NCI-H1417 treated with DMSO at 0.1 percent for 48 hours (cell line): ENCODE measurements around the gene IRX6.

Experiments
- DNase-seq: peaks from one replicate; lab custom pipeline; 2025; lab: John Stamatoyannopoulos, UW

IRX6 gene

DNA sequence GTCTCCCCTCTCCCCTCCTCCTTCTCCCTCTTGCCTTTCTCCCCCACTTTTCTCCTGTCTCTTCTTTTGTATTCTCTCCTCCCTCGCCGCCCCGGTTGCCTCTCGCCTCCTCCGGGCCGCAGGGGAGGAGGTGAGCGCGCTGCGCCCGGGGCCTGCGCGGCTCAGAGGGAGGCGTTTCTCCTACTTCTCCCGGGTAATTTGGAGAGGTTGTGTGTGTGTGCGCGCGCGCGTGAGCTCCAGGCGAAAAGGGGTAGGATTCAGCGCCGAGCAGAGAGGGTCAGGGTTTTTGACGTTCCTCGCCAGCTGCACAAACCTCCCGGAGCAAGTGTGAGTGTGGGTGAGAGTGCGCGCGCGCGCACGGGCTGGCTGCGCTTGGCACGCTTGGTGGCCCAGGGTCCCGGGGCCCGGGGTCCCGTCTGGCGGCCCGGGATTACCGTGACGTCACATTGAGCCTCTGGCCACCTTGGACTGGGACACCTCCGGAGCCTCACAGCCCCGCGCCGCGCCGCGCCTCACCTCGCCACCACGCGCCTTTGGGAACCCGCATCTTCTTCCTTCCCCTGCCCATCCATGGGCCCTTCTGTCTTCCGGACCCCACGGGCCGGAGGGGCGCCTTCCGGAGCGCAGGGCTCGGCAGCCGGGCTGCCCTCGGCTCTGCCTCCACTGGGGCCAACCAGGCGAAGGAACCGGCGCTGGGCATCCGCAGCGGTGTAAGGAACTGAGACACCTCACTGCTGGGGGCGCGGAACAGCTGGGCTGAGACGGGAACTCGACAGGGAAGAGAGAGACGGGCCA, 479 bp downstream of the IRX6 start:
- no peak for DNase-seq

- no peak for DNase-seq
Observed at GRCh38 chr16:55325080-55325447, 1.1 kb downstream of the IRX6 start.

- no peak for DNase-seq
Observed at GRCh38 chr16:55325458-55326109, 1.6 kb downstream of the IRX6 start.

GRCh38 chr16:55326261-55327092, 2.5 kb downstream of the IRX6 start:
- no peak for DNase-seq

DNA sequence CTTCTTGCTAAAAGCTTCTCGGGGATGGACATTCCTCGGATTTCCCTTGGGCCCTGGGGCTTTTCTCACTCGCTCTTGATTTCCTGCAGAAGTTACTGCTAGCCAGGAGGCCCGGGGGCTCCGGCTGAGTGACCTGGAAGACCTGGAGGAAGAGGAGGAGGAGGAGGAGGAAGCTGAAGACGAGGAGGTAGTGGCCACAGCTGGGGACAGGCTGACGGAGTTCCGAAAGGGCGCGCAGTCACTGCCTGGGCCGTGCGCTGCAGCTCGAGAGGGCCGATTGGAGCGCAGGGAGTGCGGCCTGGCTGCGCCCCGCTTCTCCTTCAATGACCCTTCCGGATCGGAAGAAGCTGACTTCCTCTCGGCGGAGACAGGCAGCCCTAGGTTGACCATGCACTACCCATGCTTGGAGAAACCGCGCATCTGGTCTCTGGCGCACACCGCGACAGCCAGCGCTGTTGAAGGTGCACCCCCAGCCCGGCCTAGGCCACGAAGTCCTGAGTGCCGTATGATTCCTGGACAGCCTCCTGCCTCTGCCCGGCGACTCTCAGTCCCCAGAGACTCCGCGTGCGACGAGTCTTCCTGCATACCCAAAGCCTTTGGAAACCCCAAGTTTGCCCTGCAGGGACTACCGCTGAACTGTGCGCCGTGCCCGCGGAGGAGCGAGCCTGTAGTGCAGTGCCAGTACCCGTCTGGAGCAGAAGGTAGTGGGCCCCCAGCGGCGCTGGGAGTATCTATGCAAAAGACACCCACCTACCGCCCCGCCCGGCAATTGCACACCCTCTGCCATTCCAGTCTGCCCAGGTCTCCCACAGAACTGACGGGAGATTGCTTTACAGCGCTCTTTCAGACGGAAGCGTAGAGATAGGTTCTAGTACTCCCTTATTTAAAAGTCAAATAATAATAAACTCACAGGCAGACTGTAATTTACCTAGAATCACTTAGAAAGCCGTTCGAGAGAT, 4.9 kb downstream of the IRX6 start:
- no peak for DNase-seq

- DNase-seq: no peak
Observed at GRCh38 chr16:55329791-55330428, 5.9 kb downstream of the IRX6 start.

DNA sequence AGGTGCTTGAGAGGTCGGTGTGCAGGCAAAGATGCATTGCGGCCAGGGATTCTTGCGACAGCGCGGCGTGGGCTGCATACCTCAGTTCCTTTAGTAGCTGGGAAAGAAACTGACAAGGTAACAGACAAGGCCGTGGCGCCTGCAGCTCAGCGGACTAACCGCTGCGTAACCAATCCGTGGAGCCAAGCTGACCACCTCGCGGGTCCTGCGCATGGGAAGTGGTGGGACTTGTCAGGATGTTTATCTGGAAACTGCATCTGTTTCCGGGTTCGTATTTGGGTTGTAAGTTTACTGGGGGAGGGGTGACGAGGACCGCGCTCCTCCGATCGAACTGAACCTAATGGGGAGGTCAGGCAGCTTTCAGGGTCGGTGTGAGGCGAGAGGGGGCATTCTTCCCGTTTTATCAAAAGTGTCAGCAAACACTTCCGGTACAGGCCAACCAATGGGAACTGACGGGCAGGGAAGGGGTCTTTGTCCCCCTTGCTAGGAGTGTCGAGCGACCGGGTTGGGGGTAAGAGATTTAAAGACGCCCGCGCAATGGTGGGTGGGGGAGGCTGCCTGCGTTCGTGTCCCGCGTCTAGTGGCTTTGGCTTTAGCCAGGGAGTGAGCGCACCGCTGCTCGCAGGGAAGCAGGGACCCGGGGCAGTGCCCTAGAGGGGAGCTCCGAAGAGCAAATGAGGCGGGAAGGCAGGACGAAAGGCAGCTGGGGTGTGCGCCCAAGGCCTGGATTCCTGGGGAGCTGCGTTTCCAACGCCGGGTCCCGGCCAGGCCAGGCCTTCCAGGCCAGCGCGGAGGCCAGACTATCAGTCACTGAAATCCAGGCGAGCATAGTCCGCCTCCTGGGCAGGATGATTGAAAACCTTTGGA, 7.0 kb downstream of the IRX6 start:
- no peak for DNase-seq

GRCh38 chr16:55331648-55332185, 7.7 kb downstream of the IRX6 start:
- DNase-seq: no peak

GRCh38 chr16:55333684-55334083, 9.7 kb downstream of the IRX6 start:
- DNase-seq: no peak

DNA sequence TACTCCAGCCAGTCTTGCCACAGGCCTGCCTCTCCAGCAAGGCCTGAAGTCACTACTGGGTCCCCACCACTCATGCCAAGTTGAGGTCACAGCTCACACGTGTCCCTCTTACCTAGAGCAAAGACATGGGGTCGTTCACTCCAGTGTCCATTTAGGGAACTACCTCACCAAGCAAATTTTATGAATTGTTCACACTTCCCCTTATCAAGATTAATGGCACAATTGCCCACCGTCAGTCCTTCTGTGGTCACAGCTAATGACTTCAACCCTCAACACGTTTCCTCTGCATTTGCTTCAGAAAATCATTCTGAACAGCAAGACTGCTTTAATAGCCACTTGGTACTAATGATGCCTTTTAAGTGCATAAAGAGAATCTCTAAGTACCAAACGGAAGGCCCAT, 14.6 kb downstream of the IRX6 start:
- DNase-seq: no peak

- DNase-seq: no peak
Observed at GRCh38 chr16:55340445-55340844, 16.4 kb downstream of the IRX6 start.

GRCh38 chr16:55341681-55342080, 17.7 kb downstream of the IRX6 start:
- no peak for DNase-seq

DNA sequence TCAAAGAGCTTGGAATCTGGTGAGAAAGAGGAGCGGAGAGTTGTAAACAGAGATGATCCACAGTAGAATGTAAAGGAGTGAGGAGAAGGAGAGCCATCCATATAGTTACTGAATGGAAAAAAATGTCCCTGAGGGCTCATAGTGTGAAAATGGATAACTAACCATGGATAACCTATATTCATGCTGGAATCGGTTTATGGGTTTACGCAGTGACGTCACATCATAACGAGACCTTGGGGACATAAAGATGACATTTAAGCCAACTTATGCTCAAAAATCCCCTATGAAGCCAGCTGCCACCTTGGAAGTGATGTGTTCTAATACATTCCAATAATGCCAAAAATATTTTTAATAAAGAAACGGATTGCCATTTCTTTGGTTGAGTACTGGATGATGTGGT, 22.5 kb downstream of the IRX6 start:
- DNase-seq: no peak

- no peak for DNase-seq
Observed at GRCh38 chr16:55349867-55350266, 25.9 kb downstream of the IRX6 start.

DNA sequence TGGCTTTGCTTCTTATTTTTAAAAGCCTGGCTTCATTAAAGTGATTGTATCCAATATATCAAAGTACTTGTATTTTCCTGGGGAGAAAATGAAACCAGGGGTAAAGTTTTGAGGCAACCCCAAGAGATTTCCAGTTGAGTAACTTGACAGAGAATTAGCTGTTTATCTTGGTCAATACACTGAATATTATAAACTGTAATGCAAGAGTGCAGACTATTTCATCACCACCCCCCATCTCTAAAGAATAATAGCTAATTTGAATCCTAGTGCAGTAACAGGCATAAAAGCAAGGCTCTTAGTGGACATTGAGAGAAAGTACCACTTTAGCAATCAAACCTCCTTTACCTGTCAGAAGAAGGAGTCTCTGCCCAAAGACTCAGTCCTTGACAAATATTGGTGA, 27.0 kb downstream of the IRX6 start:
- DNase-seq: no peak

- DNase-seq: no peak
Observed at GRCh38 chr16:55351936-55352335, 27.9 kb downstream of the IRX6 start.

GRCh38 chr16:55357241-55357640, 33.2 kb downstream of the IRX6 start:
- no peak for DNase-seq

DNA sequence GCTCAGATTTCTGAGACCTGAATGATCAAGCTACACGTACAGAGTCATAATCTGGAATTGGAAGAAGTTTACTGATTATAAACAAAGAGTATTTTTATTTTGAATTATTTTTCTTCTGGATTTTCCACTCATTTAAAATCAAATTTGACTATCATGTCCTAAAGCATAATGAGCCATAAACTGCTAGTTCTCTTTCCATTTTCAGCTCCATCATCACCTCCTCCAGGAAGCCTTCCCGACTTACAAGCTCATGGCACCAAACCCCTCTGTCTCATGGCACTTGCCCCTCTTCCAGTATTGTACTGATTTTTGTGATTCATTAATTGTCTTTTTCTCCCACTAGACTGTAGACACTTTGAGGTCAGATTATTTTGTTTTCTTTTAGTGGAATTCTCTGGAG, 35.9 kb downstream of the IRX6 start:
- no peak for DNase-seq

DNA sequence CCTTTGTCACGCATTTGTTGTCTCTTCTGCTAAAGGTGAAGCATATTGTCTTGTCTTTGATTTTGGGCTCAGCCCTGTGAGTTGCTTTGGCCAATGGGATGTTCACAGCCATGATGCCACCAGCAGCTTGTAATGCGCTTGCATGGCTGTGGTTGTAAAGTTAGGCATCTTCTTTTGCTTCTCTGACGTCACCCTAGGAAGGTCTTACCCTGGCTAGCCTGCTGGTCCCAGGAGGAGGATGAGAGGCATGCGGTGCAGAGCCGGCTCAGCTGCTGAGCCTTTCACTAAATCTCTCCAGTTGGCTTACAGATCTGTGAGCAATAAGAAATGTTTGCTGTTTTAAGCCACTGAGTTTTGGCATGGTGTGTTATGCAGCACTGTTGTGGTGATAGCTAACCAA, 40.8 kb downstream of the IRX6 start:
- DNase-seq: no peak

DNA sequence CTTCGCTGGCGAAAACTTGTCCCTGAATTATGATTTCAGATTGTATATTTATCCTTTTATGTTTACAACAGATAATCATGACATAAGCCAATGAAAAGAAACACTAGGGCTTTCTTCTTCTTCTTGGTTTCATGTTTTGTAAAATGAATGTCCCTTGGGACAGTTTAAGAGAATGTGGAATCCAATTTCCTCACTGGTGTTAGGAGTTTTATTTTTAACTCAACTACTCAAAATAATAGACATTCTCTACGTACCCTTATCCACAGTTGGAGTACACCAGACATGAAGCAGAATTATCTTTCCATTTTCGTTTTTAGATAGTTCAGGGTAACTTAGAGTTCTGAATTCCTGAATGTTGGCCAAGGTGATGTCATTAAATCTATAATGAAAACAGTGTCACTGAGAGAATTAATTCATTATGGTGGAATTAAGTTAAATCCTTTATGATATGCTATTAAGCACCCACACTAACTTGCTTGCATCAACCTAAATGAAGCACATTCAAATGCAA, 43.4 kb downstream of the IRX6 start:
- no peak for DNase-seq
